Activated T-helper 17 cell treated with anti-CD3 and anti-CD28 coated beads, Interleukin-2, amount 50 U/mL, for 72 hours (primary cell): Measurements from ENCODE around the gene DNAJC6. TPM values are rescaled to one million over a fixed set of nuclear protein-coding genes. Genes with fewer than 3 reads are reported as not detected.
A peak's percentile ranks its signal among the peaks of the same experiment; 100 is the strongest.

Experiments used
- ATAC-seq: fragments of 150-1000 bp; cut with Tn5 transposase; replicated peaks from 2 replicates; pipeline ENCODE4 v1.10.0; 2021; ENCODE audit warnings: mild to moderate bottlenecking, moderate library complexity
- H3K27ac Mint-ChIP-seq: one replicate; pipeline ENCODE4 v1.8.0; 2022; ENCODE audit warnings: mixed read lengths
- H3K27me3 Mint-ChIP-seq: one replicate; pipeline ENCODE4 v1.8.0; 2022; ENCODE audit warnings: mixed read lengths
- H3K36me3 Mint-ChIP-seq: one replicate; pipeline ENCODE4 v1.8.0; 2022; ENCODE audit warnings: low read depth, mild to moderate bottlenecking, mixed read lengths
- H3K4me1 Mint-ChIP-seq: one replicate; pipeline ENCODE4 v1.8.0; 2022; ENCODE audit warnings: mixed read lengths
- H3K4me3 Mint-ChIP-seq: one replicate; pipeline ENCODE4 v1.8.0; 2022; ENCODE audit warnings: mild to moderate bottlenecking, mixed read lengths
- H3K9me3 Mint-ChIP-seq: one replicate; pipeline ENCODE4 v1.8.0; 2022; ENCODE audit warnings: mixed read lengths
- total RNA-seq, 2 donors: library from RNA; stranded (reverse); gene quantifications; one replicate each; pipeline ENCODE4 v1.2.3, GENCODE V29; 2022

DNAJC6 gene
- total RNA-seq, 2 donors from 2014 or later, result 6.0 to 10.4 TPM

GRCh38 chr1:65459397-65459768, 150.0 kb downstream of the DNAJC6 start:
- Mint-ChIP-seq H3K36me3 (no peaks in the 10 kb centered on the region), H3K27ac (no peak overlapping the region), H3K9me3 (peaks cover 13% of the 10 kb centered on the region), H3K27me3 (no peaks in the 10 kb centered on the region), H3K4me1 (peaks cover 15% of the 10 kb centered on the region), H3K4me3 (no peak overlapping the region)
- peak; percentile 32 for ATAC-seq

Other genes with a start within 250 kb of the DNAJC6 start
- 100 to 1,000 TPM; 112 to 142 TPM for gene AK4, start 161.3 kb upstream of the DNAJC6 start, total RNA-seq
- gene LEPR, start 111.1 kb downstream of the DNAJC6 start, total RNA-seq, result 1 to 10 TPM; 4.6 to 9.2 TPM
- 10 to 100 TPM; 29.6 to 33.4 TPM for gene LEPROT, start 111.1 kb downstream of the DNAJC6 start, total RNA-seq